H9 (cell line): ENCODE data around the gene PTPN11. TPM values are rescaled to one million over a fixed set of nuclear protein-coding genes. Genes with fewer than 3 reads are reported as not detected.

ENCODE experiments used
- DNase-seq: peaks from one replicate; pipeline ENCODE4 v3.0.0-alpha.2; 2017
- H2AFZ ChIP-seq: one replicate; pipeline ENCODE4 v1.6.1; 2013; ENCODE audit warnings: mild to moderate bottlenecking, low read length, control low read depth, moderate library complexity
- H2AK5ac ChIP-seq: 2 replicates; pipeline ENCODE4 v1.6.1; 2013; ENCODE audit warnings: low read length, control low read depth, mixed read lengths; ENCODE audit not compliant: insufficient read length
- H2BK120ac ChIP-seq: one replicate; pipeline ENCODE4 v1.6.1; 2013; ENCODE audit warnings: low read depth, mild to moderate bottlenecking, low read length, control low read depth, inconsistent platforms; ENCODE audit not compliant: poor library complexity, severe bottlenecking
- H2BK12ac ChIP-seq: 2 replicates; pipeline ENCODE4 v1.6.1; 2013; ENCODE audit warnings: low read length, control low read depth, mixed read lengths, low read depth; ENCODE audit not compliant: insufficient read length
- H2BK15ac ChIP-seq: 2 replicates; pipeline ENCODE4 v1.6.1; 2013; ENCODE audit warnings: low read depth, low read length, control low read depth
- H2BK20ac ChIP-seq: one replicate; pipeline ENCODE4 v1.6.1; 2013; ENCODE audit warnings: low read depth, mild to moderate bottlenecking, low read length, control low read depth, inconsistent platforms; ENCODE audit not compliant: poor library complexity, severe bottlenecking
- H2BK5ac ChIP-seq: 2 replicates; pipeline ENCODE4 v1.6.1; 2013; ENCODE audit warnings: low read length, control low read depth, mixed read lengths; ENCODE audit not compliant: insufficient read length
- H3K14ac ChIP-seq: 2 replicates; pipeline ENCODE4 v1.6.1; 2013; ENCODE audit warnings: low read length, control low read depth; ENCODE audit not compliant: insufficient read depth
- H3K18ac ChIP-seq: 2 replicates; pipeline ENCODE4 v1.6.1; 2013; ENCODE audit warnings: low read depth, mild to moderate bottlenecking, mixed read lengths, low read length, control low read depth; ENCODE audit not compliant: insufficient read length
- H3K23ac ChIP-seq: 2 replicates; pipeline ENCODE4 v1.6.1; 2013; ENCODE audit warnings: low read length, control low read depth, mixed read lengths, low read depth; ENCODE audit not compliant: insufficient read length
- H3K23me2 ChIP-seq: 2 replicates; pipeline ENCODE4 v1.6.1; 2013; ENCODE audit warnings: low read depth, mild to moderate bottlenecking, mixed read lengths, low read length, control low read depth; ENCODE audit not compliant: insufficient read length, poor library complexity, severe bottlenecking
- H3K27ac ChIP-seq: 2 replicates; pipeline ENCODE4 v1.5.1; 2013; ENCODE audit warnings: low read length, control low read depth, mixed read lengths, low read depth; ENCODE audit not compliant: insufficient read length
- H3K27me3 ChIP-seq: 2 replicates; pipeline ENCODE4 v1.6.1; 2013; ENCODE audit warnings: low read length, control low read depth, inconsistent platforms; ENCODE audit not compliant: insufficient read depth
- H3K4ac ChIP-seq: 2 replicates; pipeline ENCODE4 v1.6.1; 2013; ENCODE audit warnings: low read depth, mild to moderate bottlenecking, control low read depth, inconsistent platforms, low read length, moderate library complexity
- H3K4me1 ChIP-seq: 2 replicates; pipeline ENCODE4 v1.6.1; 2013; ENCODE audit warnings: low read length, control low read depth, inconsistent platforms; ENCODE audit not compliant: insufficient read depth
- H3K4me2 ChIP-seq: 2 replicates; pipeline ENCODE4 v1.6.1; 2013; ENCODE audit warnings: low read length, control low read depth, mixed read lengths; ENCODE audit not compliant: insufficient read length, insufficient read depth
- H3K56ac ChIP-seq: 2 replicates; pipeline ENCODE4 v1.6.1; 2013; ENCODE audit warnings: low read depth, mild to moderate bottlenecking, mixed read lengths, low read length, control low read depth; ENCODE audit not compliant: insufficient read length
- H3K79me1 ChIP-seq: 2 replicates; pipeline ENCODE4 v1.6.1; 2013; ENCODE audit warnings: low read depth, mild to moderate bottlenecking, moderate library complexity, low read length, control low read depth, inconsistent platforms; ENCODE audit not compliant: insufficient read depth, poor library complexity, severe bottlenecking
- H3K79me2 ChIP-seq: 2 replicates; pipeline ENCODE4 v1.6.1; 2013; ENCODE audit warnings: low read length, control low read depth, inconsistent platforms; ENCODE audit not compliant: insufficient read depth
- H3K9ac ChIP-seq: 2 replicates; pipeline ENCODE4 v1.6.1; 2013; ENCODE audit warnings: low read length, control low read depth, mixed read lengths; ENCODE audit not compliant: insufficient read length; ENCODE audit errors: extremely low read depth
- H3K9me3 ChIP-seq: one replicate; pipeline ENCODE4 v1.6.1; 2013; ENCODE audit warnings: low read depth, low read length, inconsistent platforms; ENCODE audit not compliant: control insufficient read depth
- H3T11ph ChIP-seq: one replicate; pipeline ENCODE4 v1.6.1; 2013; ENCODE audit warnings: mild to moderate bottlenecking, low read length, control low read depth, inconsistent platforms
- H4K20me1 ChIP-seq: one replicate; pipeline ENCODE4 v1.6.1; 2013; ENCODE audit not compliant: control insufficient read depth, insufficient read length, insufficient read depth
- H4K5ac ChIP-seq: 2 replicates; pipeline ENCODE4 v1.6.1; 2013; ENCODE audit warnings: low read depth, mild to moderate bottlenecking, mixed read lengths, low read length, control low read depth; ENCODE audit not compliant: insufficient read length
- H4K8ac ChIP-seq: replicated peaks from 2 replicates; pipeline ENCODE4 v1.6.1; 2013; ENCODE audit warnings: low read length, control low read depth, mixed read lengths, low read depth; ENCODE audit not compliant: insufficient read length
- H4K91ac ChIP-seq: 2 replicates; pipeline ENCODE4 v1.6.1; 2013; ENCODE audit warnings: low read depth, mild to moderate bottlenecking, moderate library complexity, mixed read lengths, low read length, control low read depth; ENCODE audit not compliant: insufficient read length
- H3K27ac Mint-ChIP-seq, 3 experiments: 2 replicates in 2 of 3; 3 replicates in 1 of 3; pipeline ENCODE4 v1.8.0; 2020 to 2021; ENCODE audit warnings: mixed read lengths in 3 of 3, mild to moderate bottlenecking in 1 of 3, moderate library complexity in 1 of 3
- H3K27me3 Mint-ChIP-seq: 2 replicates; pipeline ENCODE4 v1.8.0; 2021; ENCODE audit warnings: low read depth, mild to moderate bottlenecking, moderate library complexity, mixed read lengths
- H3K36me3 Mint-ChIP-seq, 3 experiments: 2 replicates in 2 of 3; 3 replicates in 1 of 3; pipeline ENCODE4 v1.8.0; 2020 to 2021; ENCODE audit warnings: low read depth in 3 of 3, mixed read lengths in 3 of 3; ENCODE audit not compliant: insufficient read depth in 1 of 3
- H3K4me1 Mint-ChIP-seq, 2 experiments: 2 replicates each; pipeline ENCODE4 v1.8.0; 2020; ENCODE audit warnings: mixed read lengths in 2 of 2
- H3K4me3 Mint-ChIP-seq, 2 experiments: 2 replicates in 1 of 2; 3 replicates in 1 of 2; pipeline ENCODE4 v1.8.0; 2020 to 2021; ENCODE audit warnings: mild to moderate bottlenecking in 2 of 2, mixed read lengths in 2 of 2, moderate library complexity in 1 of 2
- H3K9me3 Mint-ChIP-seq, 2 experiments: 2 replicates in 1 of 2; 3 replicates in 1 of 2; pipeline ENCODE4 v1.8.0; 2020; ENCODE audit warnings: mild to moderate bottlenecking in 2 of 2, mixed read lengths in 2 of 2, moderate library complexity in 1 of 2
- CTCF ChIP-seq: fragments of 200-600 bp; sonication (generic); conservative IDR thresholded peaks from 3 replicates; pipeline ENCODE4 v1.8.0; 2021; ENCODE audit warnings: antibody characterized with exemption, mild to moderate bottlenecking
- WGBS: extraction: QIAGEN DNeasy Blood & Tissue Kit; methylation state at CpG from one replicate; pipeline ENCODE4 v1.1.7; 2013; ENCODE audit warnings: missing lambda C conversion rate, low lambda C conversion rate, mixed read lengths; ENCODE audit not compliant: insufficient read length; ENCODE audit errors: extremely low coverage; 5-methylcytosine and 5-hydroxymethylcytosine counted together
- total RNA-seq: library from RNA; stranded (reverse); gene quantifications from 2 replicates; pipeline ENCODE4 v1.2.1, GENCODE V29; 2021

Gene PTPN11
- total RNA-seq, 1 experiment from 2014 or later, result 112 TPM

DNA sequence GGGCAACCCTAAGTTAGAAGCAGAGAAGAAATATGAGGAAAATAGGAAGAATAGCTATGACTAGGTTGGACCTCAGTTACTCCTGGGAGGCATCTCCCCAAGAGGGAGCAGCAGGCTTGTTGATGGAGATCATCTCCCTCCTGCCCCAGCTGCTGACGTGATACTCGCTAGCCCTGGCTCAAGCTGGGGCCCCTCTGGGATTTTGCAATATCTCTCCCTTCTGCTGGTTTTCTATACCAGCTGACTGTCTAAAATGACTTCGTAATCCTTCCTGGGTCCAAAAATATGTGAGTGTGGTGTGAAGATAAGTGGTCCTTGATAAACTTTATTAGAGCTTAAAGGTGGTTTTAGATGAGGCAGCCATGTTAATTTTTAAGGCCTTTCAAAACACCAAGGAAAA, 32.0 kb upstream of the PTPN11 start:
- Histone ChIP-seq H4K91ac (no peak overlapping the region), H3K79me1 (no peaks in the 10 kb centered on the region), H4K8ac (no peak overlapping the region), H3K23me2 (no peaks in the 10 kb centered on the region), H2BK120ac (no peak overlapping the region), H4K5ac (no peak overlapping the region), H3K9ac (no peak overlapping the region), H3K4ac (no peak overlapping the region), H3K14ac (no peak overlapping the region), H3T11ph (no peak overlapping the region), H3K18ac (no peak overlapping the region), H3K27ac (no peak overlapping the region), H2BK5ac (no peak overlapping the region), H3K23ac (no peak overlapping the region), H3K4me2 (no peak overlapping the region), H2BK12ac (no peak overlapping the region), H2BK20ac (no peak overlapping the region), H3K9me3 (no peaks in the 10 kb centered on the region), H2AFZ (no peak overlapping the region), H4K20me1 (no peaks in the 10 kb centered on the region), H3K56ac (no peak overlapping the region), H3K79me2 (no peaks in the 10 kb centered on the region), H2AK5ac (no peak overlapping the region), H3K4me1 (no peaks in the 10 kb centered on the region), H2BK15ac (no peak overlapping the region), H3K27me3 (no peaks in the 10 kb centered on the region)
- Mint-ChIP-seq H3K9me3 (no peaks in the 10 kb centered on the region; a peak in 2 of 5 replicates), H3K4me3 (no peak overlapping the region), H3K27me3 (peaks cover 6% of the 10 kb centered on the region; the same call in 1 of the 2 replicates), H3K36me3 (no peaks in the 10 kb centered on the region; a peak in 1 of 7 replicates), H3K27ac (no peak overlapping the region), H3K4me1 (peaks cover 7 to 12% of the 10 kb centered on the region in 2 experiments)
- no peak for DNase-seq
- no peak for TF ChIP-seq CTCF
- no CpG with 5 or more reads among the region's 3 CpGs for WGBS
